HG03025 (cell line): ENCODE data around the gene RABL3.
"Not testable (repeated sequence)": the region's sequence is repeated elsewhere in the genome, so short reads cannot be mapped to it uniquely, and the experiment has no call there.

Source experiments
- ATAC-seq: cut with Tn5 transposase; IDR thresholded peaks from one replicate; pipeline ENCODE4 v1.9.1; 2021; ENCODE audit warnings: mild to moderate bottlenecking, moderate library complexity; ENCODE audit not compliant: unreplicated experiment, low FRiP score

The RABL3 gene

DNA sequence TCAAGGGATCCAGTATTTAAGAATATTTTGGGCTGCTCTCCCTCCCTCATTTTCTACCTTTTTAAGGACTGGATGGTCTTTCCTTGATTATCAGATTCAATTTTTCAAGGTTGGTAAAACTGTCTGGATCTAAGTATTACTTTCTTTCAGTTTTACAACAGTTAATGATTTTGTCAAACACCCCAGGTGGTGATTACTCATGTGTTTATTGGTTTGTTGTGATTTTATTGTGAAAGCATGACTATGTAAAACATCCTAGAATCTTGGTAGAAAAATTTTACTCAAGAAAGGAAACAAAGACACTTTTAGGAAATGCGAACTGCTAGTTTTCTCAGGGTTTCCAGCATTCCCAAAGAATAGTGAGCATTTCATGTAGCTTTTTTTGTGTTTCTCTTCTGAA is 7.5 kb upstream of the RABL3 start:
- no peak for ATAC-seq

DNA sequence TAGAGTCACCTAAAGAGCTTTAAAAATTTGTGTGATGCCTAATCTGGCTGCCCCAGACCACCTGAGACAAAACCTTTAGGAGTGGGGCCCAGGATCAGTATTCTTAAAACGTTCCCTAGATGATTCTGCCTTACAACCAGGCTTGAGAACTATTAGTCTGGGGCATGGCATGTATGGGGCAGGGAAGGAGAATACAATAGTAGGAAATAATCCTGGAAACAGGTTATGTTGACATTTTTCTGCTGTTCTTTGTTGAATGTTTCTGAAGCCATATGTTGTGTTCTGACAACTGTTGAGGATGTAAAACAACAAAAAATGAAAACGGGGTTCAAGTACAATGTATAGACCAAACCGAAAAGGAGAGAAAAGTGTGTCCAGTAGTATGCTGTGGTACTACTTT is 3.1 kb upstream of the RABL3 start:
- no peak for ATAC-seq

DNA sequence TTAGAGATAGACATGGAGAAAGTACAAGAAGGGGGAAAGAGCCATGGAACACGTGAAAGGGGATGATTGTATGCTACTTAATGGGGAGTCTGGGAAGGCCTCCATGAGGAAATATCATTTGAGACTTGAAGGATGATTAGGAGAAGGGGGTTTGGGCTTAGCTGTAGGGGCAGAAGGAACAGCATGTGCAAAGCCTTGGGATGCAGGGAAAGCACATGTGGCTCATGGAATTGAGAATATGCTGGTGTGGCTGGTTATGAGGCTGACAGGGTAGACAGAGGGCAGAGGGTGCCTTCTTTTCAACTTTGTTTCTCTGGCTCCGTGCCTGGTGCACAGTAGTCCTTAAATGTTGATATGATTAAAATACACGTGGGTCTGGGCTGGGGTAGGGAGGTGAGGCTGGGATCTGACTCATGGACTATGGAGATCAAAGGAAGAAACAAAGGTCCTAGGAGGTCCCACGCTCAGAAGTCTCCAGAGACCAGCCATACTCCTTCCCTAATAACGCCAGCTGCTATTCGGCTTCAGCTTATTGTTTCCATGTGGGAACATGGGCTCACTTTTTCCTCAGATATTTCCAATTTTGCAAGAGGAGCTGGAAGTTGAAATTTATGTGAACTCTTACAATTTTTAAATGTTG is 1.4 kb upstream of the RABL3 start:
- no peak for ATAC-seq

DNA sequence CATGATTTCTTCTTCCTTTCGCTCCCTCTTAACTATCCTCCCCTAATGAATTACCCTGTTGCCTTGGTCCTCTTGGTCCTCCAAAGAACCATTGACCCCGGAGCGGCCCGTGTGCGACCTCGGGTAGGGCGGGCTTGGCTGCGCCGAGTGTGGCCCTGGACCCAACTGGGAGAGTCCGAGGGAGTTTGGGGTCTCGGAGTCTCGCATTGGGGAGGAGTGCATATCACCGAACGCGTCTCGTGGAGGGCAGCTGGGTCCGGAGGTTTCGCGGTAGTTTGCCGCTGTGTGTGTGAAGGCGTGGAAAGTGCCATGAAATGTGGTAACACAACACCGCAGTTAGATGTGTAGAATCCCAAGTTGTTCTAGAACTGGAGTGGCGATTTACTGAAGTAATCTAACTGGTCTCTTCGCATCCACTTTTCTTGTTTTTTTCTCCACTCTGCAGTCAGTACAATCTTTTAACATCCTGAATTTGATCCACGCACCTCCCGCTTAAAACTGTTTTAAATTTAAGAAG is 591 bp upstream of the RABL3 start:
- peak; percentile 14 for ATAC-seq

DNA sequence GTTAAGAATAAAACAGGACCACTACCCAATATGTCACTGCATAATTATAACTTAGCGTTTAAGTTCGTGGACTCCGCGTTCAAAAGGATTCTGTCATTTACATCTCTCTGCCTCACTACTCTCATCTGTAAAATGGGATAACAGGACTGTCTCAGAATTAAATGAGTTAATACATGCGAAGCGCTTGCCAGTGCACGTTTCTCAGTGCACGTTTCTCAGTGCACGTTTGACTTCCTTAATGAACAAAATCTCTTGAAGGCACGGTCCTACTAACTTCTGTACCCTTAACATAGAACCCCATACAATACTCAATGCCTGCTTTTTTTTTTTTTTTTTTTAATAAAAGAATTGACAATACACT is 499 bp downstream of the RABL3 start:
- ATAC-seq = peak; percentile 17

DNA sequence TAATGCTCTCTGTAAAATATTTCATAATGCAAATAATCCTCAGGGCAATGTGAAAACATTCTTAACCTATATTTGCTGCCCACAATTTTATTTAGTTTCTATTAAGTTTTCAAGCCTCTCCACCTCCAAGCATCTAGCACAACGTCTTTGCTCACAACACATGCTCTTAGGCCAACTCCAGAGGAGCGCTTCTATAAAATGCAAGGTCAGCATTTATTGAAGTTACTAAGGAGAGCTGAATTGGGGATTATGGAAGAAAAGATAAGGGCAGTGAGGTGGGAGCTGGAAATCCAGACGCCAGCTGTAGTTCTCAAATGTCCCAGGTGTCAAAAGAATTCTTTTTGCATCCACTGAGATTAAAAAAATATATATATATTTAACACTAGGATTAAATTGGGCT is 996 bp downstream of the RABL3 start:
- no peak for ATAC-seq

DNA sequence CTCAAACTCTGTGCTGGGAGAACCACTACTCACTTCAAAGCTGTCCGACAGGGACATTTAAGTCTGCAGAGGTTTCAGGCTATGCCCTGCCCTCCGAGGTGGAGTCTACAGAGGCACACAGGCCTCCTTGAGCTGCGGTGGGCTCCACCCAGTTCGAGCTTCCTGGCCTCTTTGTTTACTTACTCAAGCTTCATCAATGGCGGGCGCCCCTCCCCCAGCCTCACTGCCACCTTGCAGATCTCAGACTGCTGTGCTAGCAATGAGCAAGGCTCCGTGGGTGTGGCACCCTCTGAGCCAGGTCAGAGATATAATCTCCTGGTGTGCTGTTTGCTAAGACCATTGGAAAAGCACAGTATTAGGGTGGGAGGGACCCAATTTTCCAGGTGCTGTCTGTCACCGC is 4.3 kb downstream of the RABL3 start:
- not testable (repeated sequence) for ATAC-seq

DNA sequence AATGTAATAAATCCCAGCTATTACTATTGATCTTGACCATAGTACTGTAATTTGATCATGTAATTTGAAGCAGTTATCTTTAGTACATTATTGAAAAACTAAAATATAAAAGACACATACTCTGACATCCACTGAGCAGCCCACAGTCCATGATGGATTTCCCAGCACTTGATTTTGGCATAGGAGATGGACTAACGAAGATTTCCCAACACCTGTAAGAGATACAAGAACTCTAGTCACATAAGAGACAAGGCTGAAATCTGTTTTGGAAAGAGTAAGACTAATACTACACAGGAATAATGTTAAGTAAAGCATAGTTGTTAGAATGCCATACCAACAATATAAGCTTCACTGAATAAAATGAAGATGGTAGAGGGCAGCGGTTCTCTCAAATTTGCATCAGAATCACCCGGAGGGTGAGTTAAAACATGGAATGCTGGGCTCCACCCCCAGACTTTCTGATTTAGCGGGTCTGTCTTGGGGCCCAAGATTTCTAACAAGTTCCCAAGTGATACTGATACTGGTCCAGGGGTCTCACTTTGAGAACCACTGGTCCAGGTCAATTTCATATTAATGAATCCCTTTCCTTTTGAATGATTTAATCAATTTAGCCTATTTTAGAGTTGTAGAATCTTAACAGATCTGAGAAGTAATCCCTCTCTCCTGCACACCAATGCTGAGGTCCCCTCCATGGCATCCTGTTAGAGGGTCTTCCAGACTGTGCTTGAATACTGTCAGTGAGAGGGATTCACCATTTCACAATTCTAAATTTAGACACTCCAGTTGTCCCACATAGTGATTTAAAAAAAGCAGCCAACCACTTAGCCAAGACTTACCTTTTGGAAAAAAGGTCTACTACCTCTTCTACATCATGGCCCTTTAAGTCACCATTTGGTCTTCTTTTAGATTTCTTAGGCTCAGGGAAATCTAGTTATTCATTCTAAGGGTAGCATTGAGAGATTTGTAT is 11.5 kb downstream of the RABL3 start:
- no peak for ATAC-seq

DNA sequence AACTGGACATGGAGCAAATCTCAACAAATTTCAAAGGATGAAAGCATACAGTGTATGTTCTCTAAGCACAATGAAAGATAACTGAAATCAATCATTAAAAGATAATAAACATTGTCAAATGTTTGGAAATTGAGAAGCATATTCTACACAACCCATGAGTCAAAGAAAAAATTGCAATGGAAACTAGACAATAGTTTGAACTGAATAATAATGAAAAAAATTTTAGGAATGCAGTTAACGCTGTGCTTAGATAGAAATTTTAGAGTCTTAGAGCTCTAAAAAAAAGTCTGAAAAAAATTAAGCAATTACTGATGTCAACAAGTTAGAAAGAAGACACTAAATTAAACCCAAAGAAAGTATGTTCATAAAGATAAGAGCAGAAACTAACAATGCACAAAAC is 15.5 kb downstream of the RABL3 start:
- no peak for ATAC-seq

DNA sequence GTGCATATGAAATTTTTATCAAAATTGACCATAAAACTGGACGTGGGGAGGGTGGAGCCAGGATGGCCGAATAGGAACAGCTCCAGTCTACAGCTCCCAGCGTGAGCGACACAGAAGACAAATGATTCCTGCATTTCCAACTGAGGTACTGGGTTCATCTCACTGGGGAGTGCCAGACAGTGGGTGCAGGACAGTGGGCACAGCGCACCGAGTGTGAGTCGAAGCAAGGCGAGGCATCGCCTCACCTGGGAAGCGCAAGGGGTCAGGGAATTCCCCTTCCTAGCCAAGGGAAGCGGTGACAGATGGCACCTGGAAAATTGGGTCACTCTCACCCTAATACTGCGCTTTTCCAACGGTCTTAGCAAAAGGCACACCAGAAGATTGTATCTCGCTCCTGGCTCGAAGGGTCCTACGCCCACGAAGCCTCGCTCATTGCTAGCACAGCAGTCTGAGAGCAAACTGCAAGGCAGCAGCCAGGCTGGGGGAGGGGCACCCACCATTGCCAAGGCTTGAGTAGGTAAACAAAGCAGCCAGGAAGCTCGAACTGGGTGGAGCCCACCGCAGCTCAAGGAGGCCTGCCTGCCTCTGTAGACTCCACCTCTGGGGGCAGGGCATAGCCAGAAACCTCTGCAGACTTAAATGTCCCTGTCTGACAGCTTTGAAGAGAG is 23.0 kb downstream of the RABL3 start:
- ATAC-seq = not testable (repeated sequence)

DNA sequence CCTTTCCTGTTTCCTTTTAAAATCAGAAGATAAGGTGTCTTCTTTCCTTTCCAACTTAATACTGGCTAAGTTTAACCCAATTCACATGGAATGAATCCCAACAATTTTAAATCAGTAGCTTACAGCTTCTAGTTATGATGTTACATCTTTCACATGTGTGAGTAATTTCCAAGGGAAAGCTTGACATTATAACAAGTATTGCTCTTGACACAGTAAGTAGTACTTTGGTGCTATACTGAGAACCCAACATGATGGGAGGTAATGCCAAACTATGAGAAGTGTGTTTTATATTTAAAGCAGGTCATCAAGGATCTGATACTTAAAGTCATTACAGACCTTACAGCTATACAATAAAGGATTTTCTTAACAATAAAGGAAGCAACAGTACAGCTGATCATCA is 29.1 kb downstream of the RABL3 start:
- no peak for ATAC-seq

DNA sequence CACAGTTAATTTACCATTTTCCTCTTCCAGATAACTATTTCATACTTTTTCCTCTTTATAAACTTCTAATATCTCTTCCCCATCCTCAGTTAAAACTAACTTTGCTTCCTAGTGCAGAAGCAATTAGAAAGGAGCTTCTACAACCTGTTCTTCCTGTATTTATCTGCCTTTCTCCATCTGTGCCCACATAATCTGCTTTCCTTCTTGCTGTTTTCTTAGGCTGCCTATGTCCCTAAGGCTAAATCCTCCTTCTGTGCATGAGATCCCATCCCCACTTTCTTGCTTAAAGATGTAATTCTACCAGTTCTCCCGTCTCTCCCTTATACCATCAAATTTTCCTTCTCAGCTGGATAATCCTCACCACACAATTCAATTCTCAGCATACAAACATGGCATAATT is 31.9 kb downstream of the RABL3 start:
- no peak for ATAC-seq

DNA sequence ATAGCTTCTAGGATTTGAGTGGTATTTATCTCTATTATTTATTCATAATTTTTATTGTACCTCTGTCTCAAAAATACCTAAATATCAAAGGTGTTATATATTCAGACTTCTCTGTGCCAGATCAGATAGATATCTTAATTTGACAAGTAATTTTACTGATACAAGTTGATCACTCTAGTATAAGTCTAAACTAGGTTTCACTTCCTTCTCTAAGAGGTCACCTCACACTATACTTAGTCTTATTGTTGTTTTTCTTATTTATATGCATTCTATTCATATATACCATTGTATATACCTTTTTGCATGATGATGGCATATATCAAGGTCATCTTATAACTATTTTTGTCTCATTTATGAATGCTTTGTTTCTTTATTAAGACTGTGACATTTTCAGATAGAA is 33.9 kb downstream of the RABL3 start:
- peak; percentile 77 for ATAC-seq

DNA sequence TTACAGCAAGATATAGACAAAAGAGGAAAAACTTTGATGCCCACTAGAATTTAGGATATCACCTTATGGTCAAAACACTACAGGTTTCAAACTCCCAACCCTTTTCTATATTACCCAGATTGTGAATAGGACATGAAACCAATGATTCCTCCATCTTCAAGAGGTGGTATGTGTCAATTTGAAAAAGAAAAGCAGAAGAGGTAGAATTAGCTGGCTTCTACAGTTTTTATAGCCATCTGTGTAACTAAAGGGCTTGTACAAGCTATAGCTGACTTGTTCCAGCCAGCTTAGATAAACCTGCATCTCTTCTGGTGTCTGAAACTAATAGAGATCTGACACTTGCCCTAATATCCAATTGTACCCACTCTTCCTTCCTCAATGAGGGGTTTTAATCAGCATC is 35.4 kb downstream of the RABL3 start:
- no peak for ATAC-seq

DNA sequence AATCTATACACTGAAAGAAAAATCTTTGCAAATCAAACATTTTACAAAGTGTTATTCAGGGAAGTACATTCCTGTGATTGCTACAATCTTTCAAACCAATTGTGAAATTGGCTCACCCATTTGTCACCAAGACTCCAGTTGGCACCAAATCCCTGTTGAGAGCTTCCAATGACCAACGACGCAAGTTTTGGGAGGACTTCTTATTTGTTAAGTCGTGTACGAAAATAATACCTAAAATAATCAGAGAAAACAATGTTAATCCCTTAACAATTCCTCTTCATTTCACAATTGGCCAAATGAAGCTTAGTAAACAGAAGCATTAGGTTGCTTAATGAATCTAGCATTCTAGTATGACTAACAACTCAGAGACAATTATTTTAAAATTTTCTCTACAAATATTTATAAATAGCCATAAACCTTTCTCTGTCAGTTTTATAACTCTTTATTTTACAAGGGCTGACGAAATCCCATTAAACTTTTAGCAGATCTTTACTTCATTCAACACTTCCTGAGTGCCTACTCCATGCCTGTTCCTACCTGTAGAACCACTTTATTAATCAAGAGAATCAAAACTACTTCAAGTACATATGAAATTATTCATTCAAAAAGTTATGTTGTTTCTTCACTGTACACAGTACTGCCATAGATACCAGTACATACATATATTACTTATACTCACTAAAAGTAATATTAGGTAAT is 36.3 kb downstream of the RABL3 start:
- ATAC-seq = no peak

DNA sequence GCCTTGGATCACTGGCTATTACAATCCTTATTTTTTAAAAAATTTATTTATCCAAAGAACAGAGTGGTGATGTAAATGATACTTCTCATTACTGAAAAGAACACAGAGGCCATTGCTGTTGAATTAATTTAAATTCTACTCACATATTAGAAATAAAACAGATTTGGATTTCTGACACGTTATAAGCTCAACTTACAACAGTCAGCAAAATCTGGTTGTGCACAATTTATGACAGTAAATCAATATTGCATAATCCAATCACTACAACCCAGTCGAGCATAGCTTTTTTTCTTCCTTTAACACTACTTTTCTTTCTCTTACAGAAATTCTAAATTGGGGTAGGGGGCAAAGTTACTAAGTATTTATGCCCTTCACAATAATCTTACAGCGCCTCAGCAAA is 43.0 kb downstream of the RABL3 start:
- no peak for ATAC-seq

DNA sequence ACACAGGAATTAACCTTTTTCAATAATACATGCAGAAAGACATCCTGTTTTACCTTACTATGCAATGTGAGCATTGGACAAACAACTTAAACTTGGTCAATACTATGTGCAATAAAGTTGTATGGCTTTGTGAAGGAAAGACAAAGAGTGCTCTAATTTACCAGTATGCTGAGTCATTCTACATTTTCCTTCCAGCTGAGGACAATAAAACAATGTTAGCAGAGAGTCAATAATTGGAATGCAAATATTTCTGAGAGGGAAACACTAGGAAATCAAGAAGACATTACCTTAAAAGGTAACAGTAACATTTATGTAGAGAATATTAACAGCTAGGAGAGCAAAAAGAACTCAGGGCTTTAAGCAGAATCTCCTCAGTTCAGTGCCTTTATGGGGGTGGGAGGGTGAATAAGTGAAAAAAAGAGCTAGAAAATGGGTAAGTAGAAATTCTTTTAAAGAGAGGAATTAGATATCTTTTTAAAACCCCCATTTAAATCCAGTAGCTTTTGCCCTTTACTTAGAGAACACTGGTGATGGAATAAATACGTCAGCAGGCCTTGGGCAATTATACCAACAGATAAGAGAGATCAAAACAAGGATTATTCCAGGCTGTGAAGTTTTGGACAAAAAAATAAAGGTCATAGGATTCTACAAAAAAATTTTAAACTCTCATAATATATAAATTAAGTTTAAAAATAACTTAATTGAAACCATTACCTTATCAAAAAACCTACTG is 48.7 kb downstream of the RABL3 start:
- ATAC-seq = no peak

DNA sequence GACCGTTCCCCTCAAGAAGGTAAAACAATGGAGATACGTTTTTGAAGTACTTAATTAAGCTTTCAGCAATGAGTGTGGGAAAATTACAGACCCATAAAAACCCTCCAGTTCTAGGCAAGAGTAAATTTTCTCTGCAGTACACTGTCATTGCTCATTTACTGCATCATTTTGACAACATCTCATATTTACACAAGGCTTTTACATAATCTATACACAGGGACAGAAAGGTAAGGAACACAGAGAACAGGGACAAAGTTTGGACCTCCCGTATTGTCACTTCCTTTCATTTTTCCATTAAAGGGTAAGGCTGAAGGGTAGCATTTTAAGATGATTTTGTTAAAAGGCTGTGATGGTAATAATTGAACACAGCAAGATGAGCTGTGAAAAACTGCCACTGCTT is 52.9 kb downstream of the RABL3 start:
- no peak for ATAC-seq

DNA sequence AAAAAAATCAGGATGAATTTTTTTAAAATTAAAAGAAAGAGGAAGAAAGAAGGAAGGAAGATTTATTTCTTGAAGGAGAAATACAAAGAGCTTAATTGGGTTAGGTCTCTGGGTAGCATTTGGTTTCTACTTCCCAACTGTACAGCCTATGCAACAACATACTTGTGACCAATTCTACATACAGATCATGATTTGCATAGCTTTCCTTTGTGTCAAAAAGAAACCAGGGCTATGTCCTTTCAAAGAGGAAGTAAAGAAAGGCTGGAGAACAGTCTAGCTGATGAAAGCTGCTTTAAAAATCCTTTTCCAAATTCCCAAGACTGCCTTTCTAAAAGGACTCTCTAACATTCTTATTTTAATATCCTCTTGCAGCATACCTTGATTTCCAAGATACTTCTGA is 54.2 kb downstream of the RABL3 start:
- peak; percentile 98 for ATAC-seq

DNA sequence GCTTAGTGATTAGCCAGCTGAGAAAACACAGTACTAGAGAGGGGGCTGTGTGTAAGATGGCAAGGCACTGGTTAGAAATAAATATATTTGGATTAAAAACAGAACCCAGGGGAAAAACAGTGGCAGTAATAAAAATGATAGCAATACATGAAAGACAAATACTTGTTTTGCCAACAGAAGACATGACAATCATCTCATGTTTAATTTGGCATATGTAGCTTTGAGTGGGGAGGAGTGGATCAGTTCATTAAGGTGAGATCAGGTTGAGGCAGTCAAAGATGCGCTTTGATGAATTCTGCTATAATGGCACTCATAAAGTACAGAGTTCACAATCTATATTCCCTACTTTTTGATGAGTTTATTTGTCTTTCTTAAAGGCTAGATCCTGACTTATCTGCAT is 56.9 kb downstream of the RABL3 start:
- ATAC-seq = no peak
